Measurements from ENCODE around the gene BASP1.

DNA sequence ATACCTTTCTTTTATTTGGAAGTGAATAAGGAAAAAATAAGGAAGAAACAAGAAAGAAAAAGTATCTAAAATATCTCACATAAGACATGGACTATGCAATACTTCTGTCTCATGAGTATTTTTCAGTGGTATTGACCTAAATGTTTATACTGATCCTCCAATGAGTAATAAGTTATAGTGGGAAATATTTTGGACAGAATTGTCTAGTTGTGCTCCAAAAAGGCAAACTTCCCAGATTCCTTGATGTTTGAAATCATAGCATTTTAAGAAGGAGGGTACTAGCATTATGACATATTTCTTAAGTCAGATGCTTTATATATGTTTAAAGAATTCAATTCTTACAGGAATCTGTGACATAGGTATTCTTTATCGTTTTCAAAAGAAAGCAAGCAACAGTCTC lies 34.5 kb upstream of the BASP1 start:
- TF ChIP-seq, protein P1, sequence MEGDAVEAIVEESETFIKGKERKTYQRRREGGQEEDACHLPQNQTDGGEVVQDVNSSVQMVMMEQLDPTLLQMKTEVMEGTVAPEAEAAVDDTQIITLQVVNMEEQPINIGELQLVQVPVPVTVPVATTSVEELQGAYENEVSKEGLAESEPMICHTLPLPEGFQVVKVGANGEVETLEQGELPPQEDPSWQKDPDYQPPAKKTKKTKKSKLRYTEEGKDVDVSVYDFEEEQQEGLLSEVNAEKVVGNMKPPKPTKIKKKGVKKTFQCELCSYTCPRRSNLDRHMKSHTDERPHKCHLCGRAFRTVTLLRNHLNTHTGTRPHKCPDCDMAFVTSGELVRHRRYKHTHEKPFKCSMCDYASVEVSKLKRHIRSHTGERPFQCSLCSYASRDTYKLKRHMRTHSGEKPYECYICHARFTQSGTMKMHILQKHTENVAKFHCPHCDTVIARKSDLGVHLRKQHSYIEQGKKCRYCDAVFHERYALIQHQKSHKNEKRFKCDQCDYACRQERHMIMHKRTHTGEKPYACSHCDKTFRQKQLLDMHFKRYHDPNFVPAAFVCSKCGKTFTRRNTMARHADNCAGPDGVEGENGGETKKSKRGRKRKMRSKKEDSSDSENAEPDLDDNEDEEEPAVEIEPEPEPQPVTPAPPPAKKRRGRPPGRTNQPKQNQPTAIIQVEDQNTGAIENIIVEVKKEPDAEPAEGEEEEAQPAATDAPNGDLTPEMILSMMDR (IDR thresholded peaks at IDR 0.05; ENCODE audit: low read length) = no peak
- TF ChIP-seq EZH2 (optimal IDR thresholded peaks at IDR 0.05; ENCODE audit: low read depth, low read length) (no peak), EZH2phosphoT487 (IDR thresholded peaks at IDR 0.05; ENCODE audit: low read length) (no peak)
